Measurements from ENCODE around the gene GCDH. TPM values are rescaled to one million over a fixed set of nuclear protein-coding genes. Genes with fewer than 3 reads are reported as not detected.
A peak's percentile ranks its signal among the peaks of the same experiment; 100 is the strongest.

Gene GCDH
- polyA plus RNA-seq, 1 donor, result 30.4 TPM

DNA sequence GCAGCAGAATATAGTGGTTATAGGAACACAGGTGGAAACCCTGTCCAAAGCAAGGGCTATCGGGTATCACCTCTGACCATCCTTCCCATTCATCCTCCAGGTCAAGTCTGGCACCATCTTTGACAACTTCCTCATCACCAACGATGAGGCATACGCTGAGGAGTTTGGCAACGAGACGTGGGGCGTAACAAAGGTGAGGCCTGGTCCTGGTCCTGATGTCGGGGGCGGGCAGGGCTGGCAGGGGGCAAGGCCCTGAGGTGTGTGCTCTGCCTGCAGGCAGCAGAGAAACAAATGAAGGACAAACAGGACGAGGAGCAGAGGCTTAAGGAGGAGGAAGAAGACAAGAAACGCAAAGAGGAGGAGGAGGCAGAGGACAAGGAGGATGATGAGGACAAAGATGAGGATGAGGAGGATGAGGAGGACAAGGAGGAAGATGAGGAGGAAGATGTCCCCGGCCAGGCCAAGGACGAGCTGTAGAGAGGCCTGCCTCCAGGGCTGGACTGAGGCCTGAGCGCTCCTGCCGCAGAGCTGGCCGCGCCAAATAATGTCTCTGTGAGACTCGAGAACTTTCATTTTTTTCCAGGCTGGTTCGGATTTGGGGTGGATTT lies 52.6 kb downstream of the GCDH start:
- no peak for DNase-seq

DNA sequence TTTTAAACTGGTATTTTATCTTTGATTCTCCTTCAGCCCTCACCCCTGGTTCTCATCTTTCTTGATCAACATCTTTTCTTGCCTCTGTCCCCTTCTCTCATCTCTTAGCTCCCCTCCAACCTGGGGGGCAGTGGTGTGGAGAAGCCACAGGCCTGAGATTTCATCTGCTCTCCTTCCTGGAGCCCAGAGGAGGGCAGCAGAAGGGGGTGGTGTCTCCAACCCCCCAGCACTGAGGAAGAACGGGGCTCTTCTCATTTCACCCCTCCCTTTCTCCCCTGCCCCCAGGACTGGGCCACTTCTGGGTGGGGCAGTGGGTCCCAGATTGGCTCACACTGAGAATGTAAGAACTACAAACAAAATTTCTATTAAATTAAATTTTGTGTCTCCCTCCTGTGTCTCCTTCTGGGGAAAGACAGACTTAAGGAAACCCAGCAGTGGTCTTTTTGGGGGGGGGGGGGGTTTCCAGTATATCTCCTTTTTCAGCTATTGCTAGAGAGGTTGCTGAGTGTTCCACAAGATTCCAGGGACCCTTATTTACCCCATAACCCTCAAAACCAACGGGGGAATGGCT lies 53.2 kb downstream of the GCDH start:
- DNase-seq, result no peak

DNA sequence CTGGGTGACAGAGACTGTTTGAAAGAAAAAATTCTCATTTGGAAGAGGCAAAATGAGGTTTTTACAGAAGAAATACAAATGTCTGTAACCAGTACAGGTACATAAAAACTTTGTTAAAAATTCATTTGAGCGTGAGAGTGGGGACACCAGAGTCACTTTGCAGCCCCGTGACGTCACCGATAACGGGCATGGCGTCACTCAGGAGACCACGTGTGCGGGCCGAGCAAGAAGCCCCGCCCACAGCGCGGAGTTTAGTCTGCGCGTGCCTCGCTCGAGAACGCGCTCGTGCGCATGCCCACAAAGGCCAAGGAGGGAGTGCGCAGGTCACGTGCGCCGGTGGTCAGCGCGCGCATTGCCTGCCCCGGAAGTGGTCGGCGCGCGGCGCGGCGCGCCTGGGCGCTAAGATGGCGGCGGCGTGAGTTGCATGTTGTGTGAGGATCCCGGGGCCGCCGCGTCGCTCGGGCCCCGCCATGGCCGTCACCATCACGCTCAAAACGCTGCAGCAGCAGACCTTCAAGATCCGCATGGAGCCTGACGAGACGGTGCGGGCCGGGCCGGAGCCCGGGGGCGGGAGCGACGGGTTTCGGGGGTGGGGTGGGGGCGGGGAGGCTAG lies 54.6 kb downstream of the GCDH start, which contains the start of gene RAD23A:
Gene RAD23A, plus strand, starts transcription at position 384 of the 613 bp plus-strand sequence. Its CDS starts 87 bp downstream, at position 471.
- peak; percentile 100 for DNase-seq

DNA sequence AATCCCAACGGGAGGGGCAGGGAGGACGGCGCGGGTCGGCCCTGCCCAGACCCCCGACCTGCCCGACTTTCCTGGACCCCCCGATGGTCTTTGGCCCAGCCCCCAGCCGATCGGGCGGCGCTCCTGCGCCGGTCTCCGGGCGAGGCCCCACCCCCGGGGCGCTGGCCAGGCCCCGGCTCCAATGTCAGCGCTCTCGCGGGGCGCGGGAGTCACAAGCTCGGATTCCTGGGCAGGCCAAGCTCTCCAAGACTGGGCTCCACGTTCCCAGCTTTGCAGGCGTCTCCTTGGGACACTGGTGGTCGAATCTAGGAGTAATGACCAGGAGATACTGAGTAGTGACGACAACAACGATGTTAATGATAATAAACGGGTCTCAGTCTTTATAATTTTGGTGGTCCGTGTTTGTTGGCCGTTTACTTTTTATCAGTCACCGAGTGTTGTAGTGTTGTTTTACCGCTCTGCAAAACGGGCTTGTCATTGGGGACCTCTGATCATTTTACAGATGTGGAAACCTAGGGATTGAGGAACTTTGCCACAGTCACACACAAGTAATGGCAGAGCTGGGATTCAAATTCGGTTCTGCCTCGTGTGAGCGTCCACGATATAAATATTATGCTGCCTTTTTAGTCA lies 55.2 kb downstream of the GCDH start:
- DNase-seq, result peak; percentile 86

DNA sequence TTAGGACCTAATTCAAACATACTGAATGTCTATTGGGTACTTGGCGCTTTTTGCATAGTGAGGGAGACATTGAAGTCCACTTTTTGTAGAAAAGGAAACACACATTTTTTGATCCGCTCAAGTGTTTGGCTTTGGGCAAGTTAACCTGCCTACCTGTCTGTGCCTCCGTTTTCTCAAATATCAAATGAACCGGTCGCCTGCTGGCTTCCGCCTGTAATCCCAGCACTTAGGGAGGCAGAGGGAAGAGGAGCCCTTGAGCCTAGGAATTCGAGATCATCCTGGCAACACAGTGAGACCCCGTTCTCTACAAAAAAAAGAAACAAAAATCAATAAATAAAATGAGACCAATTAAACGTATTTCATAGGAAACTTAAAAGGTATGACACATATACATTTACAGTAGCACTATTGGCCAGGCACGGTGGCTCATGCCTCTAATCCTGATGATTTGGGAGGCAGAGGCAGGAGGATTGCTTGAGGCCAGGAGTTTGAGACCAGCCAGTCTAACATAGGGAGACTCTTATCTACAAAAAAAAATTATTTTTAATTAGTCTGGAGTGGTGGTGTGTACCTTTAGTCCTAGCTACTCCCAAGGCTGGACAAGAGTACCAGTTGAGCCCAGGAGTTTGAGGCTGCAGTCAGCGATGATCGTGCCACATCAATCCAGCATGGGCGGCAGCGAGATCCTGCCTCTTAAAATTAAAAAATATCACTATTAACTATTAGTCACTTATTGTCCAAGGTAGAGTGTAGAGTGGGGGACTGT lies 56.0 kb downstream of the GCDH start:
- no peak for DNase-seq

DNA sequence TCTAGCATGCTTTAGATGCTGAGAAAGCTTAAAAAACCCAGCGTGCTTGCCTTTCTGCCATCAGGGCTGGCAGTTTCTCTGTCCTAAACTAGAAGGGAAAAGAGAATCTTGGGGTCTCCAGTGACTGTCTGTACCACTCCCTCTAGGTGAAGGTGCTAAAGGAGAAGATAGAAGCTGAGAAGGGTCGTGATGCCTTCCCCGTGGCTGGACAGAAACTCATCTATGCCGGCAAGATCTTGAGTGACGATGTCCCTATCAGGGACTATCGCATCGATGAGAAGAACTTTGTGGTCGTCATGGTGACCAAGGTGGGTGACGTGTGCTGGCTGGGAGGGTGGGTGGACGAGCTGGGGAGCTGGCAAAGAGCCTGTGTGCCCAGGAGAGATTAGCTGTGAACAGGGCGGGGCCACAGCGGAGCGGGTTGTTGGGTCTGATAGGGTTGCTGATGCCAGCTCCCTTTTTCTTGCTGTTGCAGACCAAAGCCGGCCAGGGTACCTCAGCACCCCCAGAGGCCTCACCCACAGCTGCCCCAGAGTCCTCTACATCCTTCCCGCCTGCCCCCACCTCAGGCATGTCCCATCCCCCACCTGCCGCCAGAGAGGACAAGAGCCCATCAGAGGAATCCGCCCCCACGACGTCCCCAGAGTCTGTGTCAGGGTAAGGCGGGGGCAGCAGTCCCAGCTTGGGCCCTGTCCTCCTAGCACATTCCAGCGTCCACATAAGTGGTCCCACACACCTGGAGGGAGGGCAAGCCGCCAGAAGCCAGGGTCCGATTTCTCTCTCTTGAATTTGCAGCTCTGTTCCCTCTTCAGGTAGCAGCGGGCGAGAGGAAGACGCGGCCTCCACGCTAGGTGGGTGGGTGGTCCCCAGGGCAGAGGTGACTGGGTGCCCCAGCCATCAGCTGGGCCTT lies 57.0 kb downstream of the GCDH start:
- no peak for DNase-seq

DNA sequence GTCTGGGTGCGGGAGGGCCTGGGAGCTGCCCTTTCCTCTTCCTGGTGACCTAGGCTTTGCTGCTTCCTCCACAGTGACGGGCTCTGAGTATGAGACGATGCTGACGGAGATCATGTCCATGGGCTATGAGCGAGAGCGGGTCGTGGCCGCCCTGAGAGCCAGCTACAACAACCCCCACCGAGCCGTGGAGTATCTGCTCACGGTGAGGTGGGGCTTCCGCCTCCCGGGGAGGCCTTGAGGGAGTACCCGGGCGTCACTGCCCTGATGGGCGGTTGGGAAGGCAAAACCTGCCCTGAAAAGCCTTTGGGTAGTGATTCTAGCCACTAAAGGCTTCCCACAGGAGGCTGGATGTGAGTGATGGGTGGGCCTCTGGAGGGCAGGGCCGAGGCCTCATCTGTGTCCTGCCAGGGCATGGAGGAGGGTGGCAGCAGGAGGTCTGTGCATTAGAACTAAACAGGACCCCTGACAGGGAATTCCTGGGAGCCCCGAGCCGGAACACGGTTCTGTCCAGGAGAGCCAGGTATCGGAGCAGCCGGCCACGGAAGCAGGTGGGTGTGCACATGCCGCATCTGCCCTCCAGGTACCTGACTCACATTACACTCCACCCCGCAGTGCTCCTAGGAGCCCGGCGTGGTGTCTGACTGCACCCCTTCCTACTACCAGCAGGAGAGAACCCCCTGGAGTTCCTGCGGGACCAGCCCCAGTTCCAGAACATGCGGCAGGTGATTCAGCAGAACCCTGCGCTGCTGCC lies 57.8 kb downstream of the GCDH start:
- DNase-seq, result no peak

Other genes starting within 250 kb of the GCDH start
- gene MAN2B1, start 224.4 kb upstream of the GCDH start, polyA plus RNA-seq (ENCODE audit: insufficient read length), result 35.6 TPM
- gene WDR83, start 224.4 kb upstream of the GCDH start, polyA plus RNA-seq (ENCODE audit: insufficient read length), result 12.3 TPM
- 73.4 TPM for gene DHPS, start 209.3 kb upstream of the GCDH start, polyA plus RNA-seq (ENCODE audit: insufficient read length)
- 0.65 TPM for gene GNG14, start 203.2 kb upstream of the GCDH start, polyA plus RNA-seq (ENCODE audit: insufficient read length)
- 5.2 TPM for gene FBXW9, start 194.5 kb upstream of the GCDH start, polyA plus RNA-seq (ENCODE audit: insufficient read length)
- 60.9 TPM for gene TNPO2, start 167.2 kb upstream of the GCDH start, polyA plus RNA-seq (ENCODE audit: insufficient read length)
- 191 TPM for gene TRIR, start 156.5 kb upstream of the GCDH start, polyA plus RNA-seq (ENCODE audit: insufficient read length)
- gene GET3, start 153.7 kb upstream of the GCDH start, polyA plus RNA-seq (ENCODE audit: insufficient read length), result 41.1 TPM
- 0.09 TPM for gene BEST2, start 139.4 kb upstream of the GCDH start, polyA plus RNA-seq (ENCODE audit: insufficient read length)
- gene HOOK2, start 115.6 kb upstream of the GCDH start, polyA plus RNA-seq (ENCODE audit: insufficient read length), result 30.2 TPM
- 36.5 TPM for gene JUNB, start 99.7 kb upstream of the GCDH start, polyA plus RNA-seq (ENCODE audit: insufficient read length)
- 169 TPM for gene PRDX2, start 89.4 kb upstream of the GCDH start, polyA plus RNA-seq (ENCODE audit: insufficient read length)
- 2.2 TPM for gene THSD8, start 89.1 kb upstream of the GCDH start, polyA plus RNA-seq (ENCODE audit: insufficient read length)
- gene RNASEH2A, start 84.6 kb upstream of the GCDH start, polyA plus RNA-seq (ENCODE audit: insufficient read length), result 21.9 TPM
- gene RTBDN, start 56.6 kb upstream of the GCDH start, polyA plus RNA-seq (ENCODE audit: insufficient read length), result not detected
- 0.27 TPM for gene MAST1, start 52.6 kb upstream of the GCDH start, polyA plus RNA-seq (ENCODE audit: insufficient read length)
- gene DNASE2, start 9.7 kb upstream of the GCDH start, polyA plus RNA-seq (ENCODE audit: insufficient read length), result 10.9 TPM
- 0.88 TPM for gene KLF1, start 4.0 kb upstream of the GCDH start, polyA plus RNA-seq (ENCODE audit: insufficient read length)
- 3.3 TPM for gene SYCE2, start 28.1 kb downstream of the GCDH start, polyA plus RNA-seq (ENCODE audit: insufficient read length)
- gene FARSA, start 42.6 kb downstream of the GCDH start, polyA plus RNA-seq (ENCODE audit: insufficient read length), result 43.3 TPM
- gene CALR, start 47.4 kb downstream of the GCDH start, polyA plus RNA-seq (ENCODE audit: insufficient read length), result 361 TPM
- 156 TPM for gene RAD23A, start 54.7 kb downstream of the GCDH start, polyA plus RNA-seq (ENCODE audit: insufficient read length)
- gene GADD45GIP1, start 66.1 kb downstream of the GCDH start, polyA plus RNA-seq (ENCODE audit: insufficient read length), result 48.4 TPM
- 0.18 TPM for gene DAND5, start 78.4 kb downstream of the GCDH start, polyA plus RNA-seq (ENCODE audit: insufficient read length)
- gene NFIX, start 104.3 kb downstream of the GCDH start, polyA plus RNA-seq (ENCODE audit: insufficient read length), result 112 TPM
- 6.3 TPM for gene LYL1, start 211.7 kb downstream of the GCDH start, polyA plus RNA-seq (ENCODE audit: insufficient read length)
- gene TRMT1, start 225.6 kb downstream of the GCDH start, polyA plus RNA-seq (ENCODE audit: insufficient read length), result 25.6 TPM
- 23.4 TPM for gene NACC1, start 227.1 kb downstream of the GCDH start, polyA plus RNA-seq (ENCODE audit: insufficient read length)

Data from hindlimb muscle (tissue), 1 donor.